MM.1S (cell line): Measurements from ENCODE around the gene FAM47B.

Source experiments
- DNase-seq: peaks from one replicate; pipeline ENCODE4 v3.0.0-alpha.2; 2015
- H2AFZ ChIP-seq: fragments of 300-600 bp; sonication (generic); 2 replicates; pipeline ENCODE4 v1.6.0; 2016; ENCODE audit warnings: antibody characterized with exemption, low read length
- H3F3A ChIP-seq: fragments of 300-600 bp; sonication (generic); 2 replicates; pipeline ENCODE4 v1.6.1; 2016; ENCODE audit warnings: mild to moderate bottlenecking, antibody characterized with exemption, low read length, moderate library complexity, mixed read lengths; ENCODE audit not compliant: insufficient read depth
- H3K27ac ChIP-seq: fragments of 300-600 bp; sonication (generic); 2 replicates; pipeline ENCODE4 v1.5.1; 2016; ENCODE audit warnings: mild to moderate bottlenecking, low read length
- H3K27me3 ChIP-seq: fragments of 300-600 bp; sonication (generic); replicated peaks from 2 replicates; pipeline ENCODE4 v1.6.0; 2016; ENCODE audit warnings: low read length; ENCODE audit not compliant: insufficient read depth
- H3K36me3 ChIP-seq: fragments of 300-600 bp; sonication (generic); replicated peaks from 2 replicates; pipeline ENCODE4 v1.6.1; 2016; ENCODE audit warnings: mild to moderate bottlenecking, low read length, mixed read lengths; ENCODE audit not compliant: insufficient read depth
- H3K4me1 ChIP-seq: fragments of 300-600 bp; sonication (generic); 2 replicates; pipeline ENCODE4 v1.6.1; 2016; ENCODE audit warnings: low read length, mixed read lengths
- H3K4me2 ChIP-seq: fragments of 300-600 bp; sonication (generic); 2 replicates; pipeline ENCODE4 v1.6.0; 2016; ENCODE audit warnings: low read depth, low read length
- H3K4me3 ChIP-seq: fragments of 300-600 bp; sonication (generic); 2 replicates; pipeline ENCODE4 v1.5.1; 2016; ENCODE audit warnings: low read length, mixed read lengths
- H3K79me2 ChIP-seq: fragments of 300-600 bp; sonication (generic); 2 replicates; pipeline ENCODE4 v1.6.1; 2016; ENCODE audit warnings: mixed run types, low read length, mixed read lengths
- H3K9ac ChIP-seq: fragments of 300-600 bp; sonication (generic); 2 replicates; pipeline ENCODE4 v1.6.1; 2016; ENCODE audit warnings: low read length, mixed read lengths
- H3K9me2 ChIP-seq: fragments of 300-600 bp; sonication (generic); replicated peaks from 2 replicates; pipeline ENCODE4 v1.6.1; 2016; ENCODE audit warnings: mild to moderate bottlenecking, low read length, mixed read lengths; ENCODE audit not compliant: insufficient read depth
- H3K9me3 ChIP-seq: fragments of 300-600 bp; sonication (generic); replicated peaks from 2 replicates; pipeline ENCODE4 v1.6.1; 2016; ENCODE audit warnings: mild to moderate bottlenecking, low read length, mixed read lengths; ENCODE audit not compliant: insufficient read depth
- H4K20me1 ChIP-seq: fragments of 300-600 bp; sonication (generic); 2 replicates; pipeline ENCODE4 v1.6.1; 2016; ENCODE audit warnings: mild to moderate bottlenecking, low read length, moderate library complexity, mixed read lengths; ENCODE audit not compliant: insufficient read depth
- EZH2 ChIP-seq: fragments of 300-600 bp; sonication (generic); optimal IDR thresholded peaks from 2 replicates; pipeline ENCODE3; 2017; ENCODE audit warnings: low read depth, mild to moderate bottlenecking, antibody characterized with exemption, low read length, mixed read lengths
- EZH2phosphoT487 ChIP-seq: fragments of 300-600 bp; sonication (generic); IDR thresholded peaks from 2 replicates; pipeline ENCODE4 v1.6.1; 2018; ENCODE audit warnings: antibody characterized with exemption, low read length
- TF ChIP-seq, protein P1 (sequence below): fragments of 300-600 bp; sonication (generic); IDR thresholded peaks from 2 replicates; pipeline ENCODE4 v1.5.1; 2016; ENCODE audit warnings: antibody characterized with exemption, low read length, mixed read lengths

Gene FAM47B

DNA sequence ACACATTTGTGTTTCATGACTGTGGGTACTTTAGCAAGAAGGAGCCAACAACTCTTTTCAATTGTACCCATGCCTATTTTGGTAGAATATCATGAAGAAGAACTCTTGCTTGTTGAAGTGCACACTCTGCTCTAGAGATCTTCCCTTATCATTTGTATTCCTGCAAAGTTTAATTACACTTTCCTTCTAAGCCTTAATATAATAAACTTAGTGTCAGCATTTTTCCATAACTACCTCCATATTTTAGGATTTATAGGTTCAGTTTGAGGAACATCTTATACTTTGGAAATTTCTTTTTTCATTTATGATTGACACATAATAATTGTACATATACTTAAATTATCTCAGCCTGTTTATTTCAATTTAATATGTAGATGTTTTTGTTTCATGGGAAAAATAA is 19.1 kb downstream of the FAM47B start:
- Histone ChIP-seq H3K4me3 (no peak overlapping the region), H3K27me3 (no peaks in the 10 kb centered on the region), H3K9me2 (no peaks in the 10 kb centered on the region)

DNA sequence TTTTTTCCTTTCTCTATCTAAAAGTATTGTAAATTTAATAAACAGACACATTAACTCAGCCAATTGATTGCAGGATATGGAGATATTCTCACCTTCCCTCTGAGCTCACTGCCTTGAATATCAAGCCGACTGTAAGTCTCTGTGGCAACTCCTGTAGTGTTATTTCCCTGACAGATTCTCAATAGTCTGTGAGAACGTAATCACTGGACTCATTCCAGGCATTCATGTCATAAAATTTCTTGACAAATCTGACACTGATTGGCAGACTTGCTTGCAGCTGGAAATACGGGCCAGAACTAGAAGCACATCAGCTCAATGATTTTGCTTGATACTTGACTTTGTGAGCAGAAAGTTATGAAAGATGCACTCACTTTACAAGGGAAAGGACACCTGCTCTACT is 29.6 kb downstream of the FAM47B start:
- DNase-seq = no peak
- no peaks in the 10 kb centered on the region for H4K20me1 ChIP-seq
- no peaks in the 10 kb centered on the region for H3K27me3 ChIP-seq
- no peak overlapping the region for H3K4me3 ChIP-seq
- no peak overlapping the region for H3K9ac ChIP-seq
- H3K9me2 ChIP-seq = no peaks in the 10 kb centered on the region
- no peaks in the 10 kb centered on the region for H3F3A ChIP-seq
- H3K36me3 ChIP-seq = no peaks in the 10 kb centered on the region
- H3K79me2 ChIP-seq = no peaks in the 10 kb centered on the region
- no peak overlapping the region for H3K4me2 ChIP-seq
- no peak overlapping the region for H2AFZ ChIP-seq
- TF ChIP-seq EZH2 = no peak
- no peak overlapping the region for H3K27ac ChIP-seq
- no peaks in the 10 kb centered on the region for H3K4me1 ChIP-seq
- no peaks in the 10 kb centered on the region for H3K9me3 ChIP-seq

More for the DNA sequence above, 19.1 kb downstream of the FAM47B start:
- H3K79me2 ChIP-seq = no peaks in the 10 kb centered on the region
- TF ChIP-seq EZH2 (no peak), EZH2phosphoT487 (no peak)
- TF ChIP-seq, protein P1, sequence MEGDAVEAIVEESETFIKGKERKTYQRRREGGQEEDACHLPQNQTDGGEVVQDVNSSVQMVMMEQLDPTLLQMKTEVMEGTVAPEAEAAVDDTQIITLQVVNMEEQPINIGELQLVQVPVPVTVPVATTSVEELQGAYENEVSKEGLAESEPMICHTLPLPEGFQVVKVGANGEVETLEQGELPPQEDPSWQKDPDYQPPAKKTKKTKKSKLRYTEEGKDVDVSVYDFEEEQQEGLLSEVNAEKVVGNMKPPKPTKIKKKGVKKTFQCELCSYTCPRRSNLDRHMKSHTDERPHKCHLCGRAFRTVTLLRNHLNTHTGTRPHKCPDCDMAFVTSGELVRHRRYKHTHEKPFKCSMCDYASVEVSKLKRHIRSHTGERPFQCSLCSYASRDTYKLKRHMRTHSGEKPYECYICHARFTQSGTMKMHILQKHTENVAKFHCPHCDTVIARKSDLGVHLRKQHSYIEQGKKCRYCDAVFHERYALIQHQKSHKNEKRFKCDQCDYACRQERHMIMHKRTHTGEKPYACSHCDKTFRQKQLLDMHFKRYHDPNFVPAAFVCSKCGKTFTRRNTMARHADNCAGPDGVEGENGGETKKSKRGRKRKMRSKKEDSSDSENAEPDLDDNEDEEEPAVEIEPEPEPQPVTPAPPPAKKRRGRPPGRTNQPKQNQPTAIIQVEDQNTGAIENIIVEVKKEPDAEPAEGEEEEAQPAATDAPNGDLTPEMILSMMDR = no peak
- H2AFZ ChIP-seq = no peak overlapping the region
- H3K9ac ChIP-seq = no peak overlapping the region
- H3K36me3 ChIP-seq = no peaks in the 10 kb centered on the region
- H3K27ac ChIP-seq = no peak overlapping the region
- H3F3A ChIP-seq = no peaks in the 10 kb centered on the region
- H3K4me2 ChIP-seq = no peak overlapping the region
- no peaks in the 10 kb centered on the region for H3K9me3 ChIP-seq
- no peaks in the 10 kb centered on the region for H3K4me1 ChIP-seq
- H4K20me1 ChIP-seq = no peaks in the 10 kb centered on the region
- DNase-seq = no peak

DNA sequence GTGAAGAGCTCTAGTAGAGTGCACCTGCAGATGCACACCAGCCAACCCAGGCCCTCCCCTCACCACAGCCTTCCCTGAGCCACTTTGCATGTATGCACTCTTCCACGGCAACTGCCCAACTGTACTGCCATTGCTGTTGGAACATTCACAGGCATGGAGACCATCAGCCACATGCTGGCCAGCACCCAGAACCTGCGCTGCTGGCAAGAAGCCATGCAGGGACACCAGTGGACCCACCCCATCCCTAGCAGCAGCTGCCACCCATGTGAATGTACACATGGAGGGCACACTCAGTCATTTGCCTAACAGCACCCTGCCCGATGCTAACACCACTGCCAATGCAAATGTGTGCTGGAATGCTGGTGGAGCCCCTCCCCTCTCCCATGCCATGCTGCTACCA is 35.6 kb downstream of the FAM47B start:
- no peak overlapping the region for H3K4me3 ChIP-seq
- no peaks in the 10 kb centered on the region for H3F3A ChIP-seq
- no peaks in the 10 kb centered on the region for H3K36me3 ChIP-seq
- H3K27ac ChIP-seq = no peak overlapping the region
- no peaks in the 10 kb centered on the region for H3K9me2 ChIP-seq
- TF ChIP-seq EZH2 (no peak), EZH2phosphoT487 (no peak)
- TF ChIP-seq, protein P1 = no peak
- no peak overlapping the region for H2AFZ ChIP-seq
- H3K4me2 ChIP-seq = no peak overlapping the region
- no peaks in the 10 kb centered on the region for H3K4me1 ChIP-seq
- no peak for DNase-seq
- no peaks in the 10 kb centered on the region for H3K9me3 ChIP-seq
- no peaks in the 10 kb centered on the region for H4K20me1 ChIP-seq
- H3K9ac ChIP-seq = no peak overlapping the region
- H3K79me2 ChIP-seq = no peaks in the 10 kb centered on the region
- no peaks in the 10 kb centered on the region for H3K27me3 ChIP-seq

DNA sequence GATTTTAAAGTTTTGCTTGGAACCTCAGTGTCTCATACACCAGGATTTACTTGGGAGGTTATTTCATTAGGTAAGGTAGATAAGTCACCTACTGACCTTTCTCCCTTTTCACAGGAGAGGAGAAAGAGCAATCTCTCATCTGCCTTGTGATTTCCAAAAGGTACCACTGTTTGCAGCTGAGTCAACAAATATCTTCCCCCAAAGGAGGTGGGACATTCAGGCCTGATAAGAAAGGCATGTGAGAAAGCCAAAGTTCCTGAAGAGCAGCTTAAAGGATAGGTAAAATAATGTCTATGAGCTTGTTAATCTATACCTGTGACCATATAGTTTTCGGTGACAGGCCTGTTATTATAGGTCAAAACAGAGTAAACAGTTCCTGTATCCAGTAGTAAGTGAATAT is 45.0 kb downstream of the FAM47B start:
- no peaks in the 10 kb centered on the region for H3K36me3 ChIP-seq
- no peak overlapping the region for H3K9ac ChIP-seq
- no peaks in the 10 kb centered on the region for H3K9me2 ChIP-seq
- H3K4me2 ChIP-seq = no peak overlapping the region
- no peak overlapping the region for H2AFZ ChIP-seq
- no peak for DNase-seq
- H3K27ac ChIP-seq = no peak overlapping the region
- H3K9me3 ChIP-seq = no peaks in the 10 kb centered on the region
- no peaks in the 10 kb centered on the region for H3F3A ChIP-seq
- H3K4me3 ChIP-seq = no peak overlapping the region
- TF ChIP-seq EZH2phosphoT487 = no peak
- TF ChIP-seq EZH2 = no peak
- TF ChIP-seq, protein P1 = no peak
- H4K20me1 ChIP-seq = no peaks in the 10 kb centered on the region
- no peaks in the 10 kb centered on the region for H3K27me3 ChIP-seq
- no peaks in the 10 kb centered on the region for H3K4me1 ChIP-seq
- no peaks in the 10 kb centered on the region for H3K79me2 ChIP-seq
